ENCODE measurements around the gene TBC1D2B. TPM values are rescaled to one million over a fixed set of nuclear protein-coding genes. Genes with fewer than 3 reads are reported as not detected.

The TBC1D2B gene
- polyA plus RNA-seq, 1 donor from 2014 or later: 9.4 TPM

DNA sequence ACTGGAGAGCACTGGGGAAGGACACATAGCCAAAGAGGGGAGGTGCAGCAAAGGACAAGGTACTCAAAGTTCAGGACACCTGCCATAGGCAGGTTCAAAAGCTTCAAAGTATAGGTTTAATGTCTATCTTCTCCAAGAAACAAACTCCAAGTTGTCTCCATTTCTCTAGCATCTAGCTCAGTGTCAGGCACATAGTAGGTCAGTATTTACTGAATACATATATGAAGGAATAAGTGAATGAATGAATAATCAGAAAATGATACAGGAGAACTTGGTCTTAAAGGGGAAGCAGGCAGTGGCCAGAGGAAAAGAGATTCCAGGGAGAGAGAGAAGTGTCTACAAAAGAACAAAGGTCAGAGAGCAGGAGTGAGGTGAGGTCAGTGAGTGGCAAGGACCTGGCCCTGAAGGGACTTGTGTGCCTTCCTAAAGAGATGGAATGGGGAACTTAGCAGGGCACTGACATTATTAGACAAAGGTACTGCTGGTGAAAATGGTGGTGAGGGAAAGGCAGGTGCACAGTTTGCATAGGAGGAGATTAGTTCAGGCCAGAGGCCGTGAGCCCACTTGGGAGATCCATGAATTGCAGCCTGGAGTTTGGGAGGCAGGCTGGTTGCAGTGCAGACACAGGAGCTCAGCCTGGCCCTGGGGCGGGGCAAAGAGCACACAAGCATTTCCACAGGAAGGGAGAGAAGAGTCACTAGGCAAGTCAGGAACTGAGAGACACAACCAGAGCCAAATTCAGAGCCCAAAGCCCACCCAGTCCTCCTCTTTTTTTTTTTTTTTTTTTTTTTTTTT lies 21.4 kb downstream of the TBC1D2B start:
- Histone ChIP-seq H3K36me3 (ENCODE audit: insufficient read depth, low read length) (no peaks in the 10 kb centered on the region), H3K9ac (ENCODE audit: low read length) (no peak overlapping the region), H3K9me2 (ENCODE audit: insufficient read depth, low read length) (no peaks in the 10 kb centered on the region), H3K79me2 (replicated peaks; ENCODE audit: insufficient read depth, low read length) (no peaks in the 10 kb centered on the region), H2AFZ (ENCODE audit: low read depth, low read length) (no peak overlapping the region), H3K4me2 (ENCODE audit: low read length) (no peak overlapping the region), H3K9me3 (ENCODE audit: low read length) (no peaks in the 10 kb centered on the region), H3F3A (ENCODE audit: insufficient read depth, low read length, poor library complexity, severe bottlenecking) (no peaks in the 10 kb centered on the region), H3K27ac (ENCODE audit: low read length) (no peak overlapping the region), H3K4me3 (ENCODE audit: low read length) (no peak overlapping the region), H3K27me3 (ENCODE audit: insufficient read depth, low read depth, low read length) (no peaks in the 10 kb centered on the region), H4K20me1 (ENCODE audit: insufficient read depth) (no peaks in the 10 kb centered on the region)
- no peak for TF ChIP-seq EZH2 (IDR thresholded peaks at IDR 0.05; ENCODE audit: borderline replicate concordance, insufficient read depth, low read length, poor library complexity, severe bottlenecking)
- TF ChIP-seq MXI1 (conservative IDR thresholded peaks at IDR 0.05; ENCODE audit: poor library complexity, severe bottlenecking): no peak
- TF ChIP-seq POLR2AphosphoS5 (IDR thresholded peaks at IDR 0.05): no peak
- no peak for TF ChIP-seq RAD21 (conservative IDR thresholded peaks at IDR 0.05)
- no peak for TF ChIP-seq TAF1 (IDR thresholded peaks at IDR 0.05; ENCODE audit: low read depth)
- TF ChIP-seq, protein P1, sequence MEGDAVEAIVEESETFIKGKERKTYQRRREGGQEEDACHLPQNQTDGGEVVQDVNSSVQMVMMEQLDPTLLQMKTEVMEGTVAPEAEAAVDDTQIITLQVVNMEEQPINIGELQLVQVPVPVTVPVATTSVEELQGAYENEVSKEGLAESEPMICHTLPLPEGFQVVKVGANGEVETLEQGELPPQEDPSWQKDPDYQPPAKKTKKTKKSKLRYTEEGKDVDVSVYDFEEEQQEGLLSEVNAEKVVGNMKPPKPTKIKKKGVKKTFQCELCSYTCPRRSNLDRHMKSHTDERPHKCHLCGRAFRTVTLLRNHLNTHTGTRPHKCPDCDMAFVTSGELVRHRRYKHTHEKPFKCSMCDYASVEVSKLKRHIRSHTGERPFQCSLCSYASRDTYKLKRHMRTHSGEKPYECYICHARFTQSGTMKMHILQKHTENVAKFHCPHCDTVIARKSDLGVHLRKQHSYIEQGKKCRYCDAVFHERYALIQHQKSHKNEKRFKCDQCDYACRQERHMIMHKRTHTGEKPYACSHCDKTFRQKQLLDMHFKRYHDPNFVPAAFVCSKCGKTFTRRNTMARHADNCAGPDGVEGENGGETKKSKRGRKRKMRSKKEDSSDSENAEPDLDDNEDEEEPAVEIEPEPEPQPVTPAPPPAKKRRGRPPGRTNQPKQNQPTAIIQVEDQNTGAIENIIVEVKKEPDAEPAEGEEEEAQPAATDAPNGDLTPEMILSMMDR (IDR thresholded peaks at IDR 0.05; ENCODE audit: poor library complexity, severe bottlenecking): no peak
- TF ChIP-seq, protein P2, sequence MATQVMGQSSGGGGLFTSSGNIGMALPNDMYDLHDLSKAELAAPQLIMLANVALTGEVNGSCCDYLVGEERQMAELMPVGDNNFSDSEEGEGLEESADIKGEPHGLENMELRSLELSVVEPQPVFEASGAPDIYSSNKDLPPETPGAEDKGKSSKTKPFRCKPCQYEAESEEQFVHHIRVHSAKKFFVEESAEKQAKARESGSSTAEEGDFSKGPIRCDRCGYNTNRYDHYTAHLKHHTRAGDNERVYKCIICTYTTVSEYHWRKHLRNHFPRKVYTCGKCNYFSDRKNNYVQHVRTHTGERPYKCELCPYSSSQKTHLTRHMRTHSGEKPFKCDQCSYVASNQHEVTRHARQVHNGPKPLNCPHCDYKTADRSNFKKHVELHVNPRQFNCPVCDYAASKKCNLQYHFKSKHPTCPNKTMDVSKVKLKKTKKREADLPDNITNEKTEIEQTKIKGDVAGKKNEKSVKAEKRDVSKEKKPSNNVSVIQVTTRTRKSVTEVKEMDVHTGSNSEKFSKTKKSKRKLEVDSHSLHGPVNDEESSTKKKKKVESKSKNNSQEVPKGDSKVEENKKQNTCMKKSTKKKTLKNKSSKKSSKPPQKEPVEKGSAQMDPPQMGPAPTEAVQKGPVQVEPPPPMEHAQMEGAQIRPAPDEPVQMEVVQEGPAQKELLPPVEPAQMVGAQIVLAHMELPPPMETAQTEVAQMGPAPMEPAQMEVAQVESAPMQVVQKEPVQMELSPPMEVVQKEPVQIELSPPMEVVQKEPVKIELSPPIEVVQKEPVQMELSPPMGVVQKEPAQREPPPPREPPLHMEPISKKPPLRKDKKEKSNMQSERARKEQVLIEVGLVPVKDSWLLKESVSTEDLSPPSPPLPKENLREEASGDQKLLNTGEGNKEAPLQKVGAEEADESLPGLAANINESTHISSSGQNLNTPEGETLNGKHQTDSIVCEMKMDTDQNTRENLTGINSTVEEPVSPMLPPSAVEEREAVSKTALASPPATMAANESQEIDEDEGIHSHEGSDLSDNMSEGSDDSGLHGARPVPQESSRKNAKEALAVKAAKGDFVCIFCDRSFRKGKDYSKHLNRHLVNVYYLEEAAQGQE (IDR thresholded peaks at IDR 0.05; ENCODE audit: borderline replicate concordance): no peak
- no peak for TF ChIP-seq EP300 (conservative IDR thresholded peaks at IDR 0.05; ENCODE audit: poor library complexity, severe bottlenecking)
- TF ChIP-seq SMC3 (conservative IDR thresholded peaks at IDR 0.05; ENCODE audit: poor library complexity): no peak

DNA sequence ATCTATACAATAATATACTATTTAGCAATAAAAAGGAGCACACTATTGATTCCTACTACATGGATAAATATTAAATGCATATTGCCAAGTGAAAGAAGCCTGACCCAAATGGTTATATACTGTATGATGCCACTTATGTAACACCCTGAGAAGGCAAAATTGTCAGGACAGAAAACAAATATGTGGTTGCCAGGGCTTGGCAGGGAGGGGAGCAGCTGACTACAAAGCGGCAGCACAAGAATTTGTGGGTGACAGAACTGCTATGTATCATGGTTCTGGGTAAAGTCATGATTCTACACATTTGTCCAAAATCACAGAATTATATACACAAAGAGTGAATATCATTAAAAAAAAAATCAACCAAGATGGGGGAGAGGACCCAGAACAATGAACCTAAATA lies 22.5 kb downstream of the TBC1D2B start:
- Histone ChIP-seq H2AFZ (ENCODE audit: low read depth, low read length) (no peak overlapping the region), H3K9me3 (ENCODE audit: low read length) (no peaks in the 10 kb centered on the region), H3K36me3 (ENCODE audit: insufficient read depth, low read length) (no peaks in the 10 kb centered on the region), H3K9me2 (ENCODE audit: insufficient read depth, low read length) (no peaks in the 10 kb centered on the region), H3K9ac (ENCODE audit: low read length) (no peak overlapping the region), H3K4me3 (ENCODE audit: low read length) (no peak overlapping the region), H3K79me2 (replicated peaks; ENCODE audit: insufficient read depth, low read length) (no peaks in the 10 kb centered on the region), H4K20me1 (ENCODE audit: insufficient read depth) (no peaks in the 10 kb centered on the region), H3K27me3 (ENCODE audit: insufficient read depth, low read depth, low read length) (no peaks in the 10 kb centered on the region), H3F3A (ENCODE audit: insufficient read depth, low read length, poor library complexity, severe bottlenecking) (no peaks in the 10 kb centered on the region), H3K4me2 (ENCODE audit: low read length) (no peak overlapping the region), H3K27ac (ENCODE audit: low read length) (no peak overlapping the region)
- TF ChIP-seq POLR2AphosphoS5 (IDR thresholded peaks at IDR 0.05) (no peak), SMC3 (conservative IDR thresholded peaks at IDR 0.05; ENCODE audit: poor library complexity) (no peak), TAF1 (IDR thresholded peaks at IDR 0.05; ENCODE audit: low read depth) (no peak), RAD21 (conservative IDR thresholded peaks at IDR 0.05) (no peak), EZH2 (IDR thresholded peaks at IDR 0.05; ENCODE audit: borderline replicate concordance, insufficient read depth, low read length, poor library complexity, severe bottlenecking) (no peak)
- TF ChIP-seq, protein P1 (IDR thresholded peaks at IDR 0.05; ENCODE audit: poor library complexity, severe bottlenecking): no peak
- TF ChIP-seq, protein P2 (IDR thresholded peaks at IDR 0.05; ENCODE audit: borderline replicate concordance): no peak

All from neural cell (in vitro differentiated cells).